SW480 (cell line): ENCODE measurements around the gene SLC25A33.
"Not testable (repeated sequence)": the region's sequence is repeated elsewhere in the genome, so short reads cannot be mapped to it uniquely, and the experiment has no call there.

Source experiments
- DNase-seq: peaks from one replicate; pipeline ENCODE4 v3.0.0-alpha.2; 2016; ENCODE audit warnings: low spot score

The SLC25A33 gene

GRCh38 chr1:9539829-9540550 is 725 bp downstream of the SLC25A33 start:
- peak; percentile 45 for DNase-seq

GRCh38 chr1:9542430-9542829 is 3.2 kb downstream of the SLC25A33 start:
- DNase-seq = no peak

GRCh38 chr1:9544926-9545325 is 5.7 kb downstream of the SLC25A33 start:
- no peak for DNase-seq

GRCh38 chr1:9549955-9550546 is 10.8 kb downstream of the SLC25A33 start:
- DNase-seq = no peak

GRCh38 chr1:9551984-9552383 is 12.7 kb downstream of the SLC25A33 start:
- no peak for DNase-seq

- DNase-seq = no peak
These were observed 14.5 kb downstream of the SLC25A33 start for GRCh38 chr1:9553736-9554144.

GRCh38 chr1:9555942-9556341 is 16.7 kb downstream of the SLC25A33 start:
- DNase-seq = no peak

- no peak for DNase-seq
These were observed 18.4 kb downstream of the SLC25A33 start for GRCh38 chr1:9557624-9558023.

GRCh38 chr1:9558271-9558945 is 19.1 kb downstream of the SLC25A33 start:
- DNase-seq = no peak

- no peak for DNase-seq
These were observed 19.8 kb downstream of the SLC25A33 start for GRCh38 chr1:9558946-9559545.

- DNase-seq = no peak
These were observed 20.4 kb downstream of the SLC25A33 start for GRCh38 chr1:9559673-9560072.

- not testable (repeated sequence) for DNase-seq
These were observed 20.8 kb downstream of the SLC25A33 start for GRCh38 chr1:9560090-9560489.

GRCh38 chr1:9561429-9561828 is 22.2 kb downstream of the SLC25A33 start:
- peak; percentile 35 for DNase-seq

- no peak for DNase-seq
These were observed 30.0 kb downstream of the SLC25A33 start for GRCh38 chr1:9569267-9569666.

- not testable (repeated sequence) for DNase-seq
These were observed 31.7 kb downstream of the SLC25A33 start for GRCh38 chr1:9570886-9571529.

GRCh38 chr1:9573723-9574122 is 34.5 kb downstream of the SLC25A33 start:
- DNase-seq = peak; percentile 20

GRCh38 chr1:9575486-9575885 is 36.2 kb downstream of the SLC25A33 start:
- DNase-seq = no peak

- no peak for DNase-seq
These were observed 37.6 kb downstream of the SLC25A33 start for GRCh38 chr1:9576903-9577302.

GRCh38 chr1:9577423-9577822 is 38.2 kb downstream of the SLC25A33 start:
- DNase-seq = no peak

- DNase-seq = no peak
These were observed 41.7 kb downstream of the SLC25A33 start for GRCh38 chr1:9580942-9581341.

GRCh38 chr1:9586147-9586766 is 47.0 kb downstream of the SLC25A33 start:
- DNase-seq = no peak
